KG1 (cell line): ENCODE results near the gene TNNT1.
"Not testable (repeated sequence)": the region's sequence is repeated elsewhere in the genome, so short reads cannot be mapped to it uniquely, and the experiment has no call there.

Experiments
- DNase-seq: peaks from one replicate; lab custom pipeline; 2025; lab: John Stamatoyannopoulos, UW

Gene TNNT1

DNA sequence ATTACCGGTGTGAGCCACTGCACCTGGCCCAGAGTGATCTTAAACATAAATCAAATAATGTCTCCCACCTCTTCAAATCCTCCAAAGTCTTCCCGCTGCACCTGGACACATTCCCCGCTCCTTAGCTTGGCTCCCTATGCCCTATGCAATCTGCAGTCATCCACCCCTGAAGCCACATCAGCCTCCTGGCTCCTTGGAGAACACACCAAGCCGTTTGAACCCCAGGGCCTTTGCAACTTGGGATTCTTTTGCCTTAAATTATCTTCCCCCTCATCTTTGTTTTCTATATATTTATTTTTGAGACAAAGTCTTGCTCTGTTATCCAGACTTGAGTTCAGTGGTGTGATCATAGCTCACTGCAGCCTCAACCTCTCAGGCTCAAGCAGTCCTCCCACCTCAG, 20.1 kb upstream of the TNNT1 start:
- no peak for DNase-seq

DNA sequence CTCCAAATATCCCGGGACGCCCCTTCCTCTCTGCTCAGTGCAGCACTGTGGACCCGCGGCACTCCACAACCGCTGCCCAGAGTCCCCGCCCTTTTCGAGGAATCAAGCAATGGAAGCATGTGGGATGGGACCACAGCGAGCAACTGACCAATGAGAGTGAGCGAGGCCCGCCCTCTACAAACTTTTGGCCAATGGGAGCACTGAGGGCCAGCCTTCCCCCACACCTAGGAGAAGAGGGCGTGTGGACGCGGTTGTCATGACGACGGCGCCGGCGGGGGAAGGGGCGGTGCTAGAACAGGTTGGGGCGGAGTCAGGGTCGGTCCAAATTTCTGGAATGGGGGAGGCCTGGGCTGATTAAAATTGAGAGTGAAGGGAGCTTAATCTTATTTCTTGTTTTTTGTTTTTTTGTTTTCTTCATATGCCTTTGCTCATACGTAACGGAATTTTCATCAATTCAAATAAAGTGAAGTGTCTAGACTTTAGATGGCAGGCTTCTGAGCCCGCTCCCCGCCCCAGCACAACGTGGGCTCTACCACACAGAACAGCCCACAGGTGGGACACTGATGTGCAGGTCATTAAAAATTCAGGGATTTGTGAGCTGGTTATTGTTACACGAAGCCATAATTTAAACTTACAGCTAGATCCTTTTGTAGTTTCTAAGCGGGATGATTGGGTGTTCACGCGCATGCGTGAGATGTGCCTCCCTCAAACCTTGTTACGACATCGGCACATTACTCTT, 17.7 kb upstream of the TNNT1 start, which contains the start of gene DNAAF3:
TSS of gene DNAAF3 (minus strand) at position 84 of the 739 bp plus-strand sequence. CDS start 200 bp downstream, outside the sequence.
- DNase-seq: peak; percentile 91

DNA sequence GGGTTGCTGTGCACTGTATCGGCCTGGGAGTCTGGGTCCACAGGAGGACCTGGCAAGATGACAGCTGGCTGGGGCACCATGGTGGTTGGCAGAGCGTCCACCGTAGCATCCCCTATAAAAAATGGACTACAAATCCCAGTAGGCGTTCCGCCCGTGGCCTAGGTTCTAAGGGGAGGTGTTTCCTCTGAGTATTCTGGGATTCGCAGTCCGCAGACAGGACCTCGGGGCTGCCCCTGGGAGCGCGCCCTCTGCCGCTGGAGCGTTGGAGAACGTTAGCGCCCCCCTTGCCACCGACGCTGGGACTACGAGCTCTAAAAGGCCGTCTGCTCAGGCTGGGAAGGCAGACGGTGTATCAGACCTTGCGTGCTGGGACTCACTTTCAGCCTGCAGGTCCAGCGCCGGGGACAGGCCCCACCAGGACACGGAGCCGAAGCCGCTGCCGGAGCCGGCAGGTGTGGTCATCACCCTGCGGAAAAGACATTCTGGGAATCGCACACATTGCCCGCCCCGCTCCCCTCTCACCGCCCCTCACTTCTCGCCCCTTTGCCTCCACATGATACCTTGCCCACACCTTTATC, 17.0 kb upstream of the TNNT1 start:
- DNase-seq: peak; percentile 86

DNA sequence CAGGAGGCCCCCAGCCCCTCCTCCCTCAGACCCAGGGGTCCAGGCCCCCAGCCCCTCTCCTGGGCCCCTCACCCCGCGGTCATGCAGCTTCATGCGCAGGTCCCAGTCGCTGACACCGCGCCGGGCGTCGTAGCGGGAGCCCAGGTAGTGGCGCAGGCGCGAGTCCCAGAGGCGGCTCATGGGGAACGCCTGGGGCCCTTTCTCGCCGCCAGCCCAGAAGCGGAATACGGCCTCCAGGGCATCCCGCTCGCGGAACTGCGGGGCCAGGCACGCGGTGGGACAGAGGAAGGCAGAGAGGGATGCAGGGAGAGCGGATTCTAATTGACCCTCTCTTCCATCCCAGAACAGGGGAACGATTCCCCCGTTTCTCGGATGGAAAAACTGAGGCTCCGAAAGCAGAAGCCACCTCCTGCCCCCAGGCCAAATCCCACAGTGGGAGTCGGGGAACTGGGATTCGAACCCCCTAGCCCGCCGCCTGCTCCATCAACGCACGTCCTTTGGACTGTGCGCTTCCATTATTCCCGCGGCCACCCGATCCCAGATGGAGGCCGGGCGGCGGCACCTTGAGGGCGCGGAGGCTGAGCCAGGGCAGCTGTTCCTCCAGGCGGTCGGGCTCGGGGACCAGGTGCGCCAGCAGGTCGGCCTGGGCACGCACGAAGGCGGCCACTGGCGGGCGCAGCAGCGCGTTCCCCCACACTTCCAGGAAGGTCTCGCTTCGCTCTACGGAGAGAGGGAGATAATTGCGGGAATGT, 12.7 kb upstream of the TNNT1 start:
- DNase-seq: no peak

DNA sequence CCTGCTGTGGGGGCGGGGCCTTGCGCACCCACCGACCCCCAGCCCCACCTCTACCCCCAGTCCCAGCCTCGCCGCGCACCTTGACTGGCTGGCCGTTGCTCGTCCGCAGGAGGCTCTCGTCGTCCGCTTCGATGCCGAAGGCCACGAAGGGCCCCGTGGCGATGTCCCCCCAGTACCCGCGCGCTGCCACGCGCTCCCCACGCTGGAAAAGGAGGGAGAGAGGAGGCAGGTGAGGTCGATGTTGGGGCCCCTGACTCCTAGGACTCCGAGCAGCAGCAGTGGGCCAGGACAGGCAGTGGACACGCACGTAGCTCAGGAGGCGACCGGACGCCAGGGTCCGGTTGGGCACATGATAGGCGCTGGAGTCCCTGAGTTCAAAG, 12.0 kb upstream of the TNNT1 start:
- no peak for DNase-seq

DNA sequence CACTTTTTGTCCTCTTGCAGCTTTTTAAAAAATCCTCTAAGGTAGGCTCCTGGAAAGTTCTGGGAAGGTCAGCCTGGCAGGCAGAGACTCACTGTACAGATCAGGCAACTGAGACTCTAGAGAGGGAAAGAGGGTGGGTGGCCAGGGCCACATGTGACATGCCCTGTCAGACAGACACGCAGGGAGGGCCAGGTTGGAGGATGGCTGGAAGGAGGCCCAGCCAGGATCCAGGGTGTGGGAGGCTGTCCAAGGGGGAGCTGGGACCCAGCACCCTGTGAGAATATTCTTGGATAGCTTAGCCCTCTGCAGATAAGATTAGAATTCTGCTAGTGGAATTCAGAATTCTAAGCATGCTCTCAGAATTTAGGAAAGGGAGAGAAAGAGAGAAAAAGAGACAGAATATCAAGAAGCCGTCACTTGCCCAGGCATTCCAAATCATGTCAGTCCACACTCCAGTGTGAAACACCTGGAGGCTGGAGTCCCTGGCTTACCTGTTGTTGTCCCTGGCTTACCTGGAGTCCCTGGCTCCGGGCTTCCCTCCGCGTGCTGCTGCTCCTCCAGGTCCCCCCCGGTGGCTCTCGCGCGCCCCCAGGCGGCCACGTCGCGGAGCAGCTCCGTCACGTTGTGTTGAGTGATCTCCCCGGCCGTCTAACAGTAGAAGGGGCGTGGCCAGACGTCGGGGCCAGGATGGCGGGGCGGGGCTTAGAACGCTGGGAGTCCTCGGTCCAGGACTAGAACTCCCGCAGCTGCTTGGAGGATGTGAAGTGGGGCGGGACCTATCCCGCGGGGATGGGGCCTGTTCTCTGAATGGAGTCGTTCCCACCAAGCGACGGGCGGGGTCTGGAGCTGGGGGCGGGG, 11.4 kb upstream of the TNNT1 start:
- peak; percentile 86 for DNase-seq

DNA sequence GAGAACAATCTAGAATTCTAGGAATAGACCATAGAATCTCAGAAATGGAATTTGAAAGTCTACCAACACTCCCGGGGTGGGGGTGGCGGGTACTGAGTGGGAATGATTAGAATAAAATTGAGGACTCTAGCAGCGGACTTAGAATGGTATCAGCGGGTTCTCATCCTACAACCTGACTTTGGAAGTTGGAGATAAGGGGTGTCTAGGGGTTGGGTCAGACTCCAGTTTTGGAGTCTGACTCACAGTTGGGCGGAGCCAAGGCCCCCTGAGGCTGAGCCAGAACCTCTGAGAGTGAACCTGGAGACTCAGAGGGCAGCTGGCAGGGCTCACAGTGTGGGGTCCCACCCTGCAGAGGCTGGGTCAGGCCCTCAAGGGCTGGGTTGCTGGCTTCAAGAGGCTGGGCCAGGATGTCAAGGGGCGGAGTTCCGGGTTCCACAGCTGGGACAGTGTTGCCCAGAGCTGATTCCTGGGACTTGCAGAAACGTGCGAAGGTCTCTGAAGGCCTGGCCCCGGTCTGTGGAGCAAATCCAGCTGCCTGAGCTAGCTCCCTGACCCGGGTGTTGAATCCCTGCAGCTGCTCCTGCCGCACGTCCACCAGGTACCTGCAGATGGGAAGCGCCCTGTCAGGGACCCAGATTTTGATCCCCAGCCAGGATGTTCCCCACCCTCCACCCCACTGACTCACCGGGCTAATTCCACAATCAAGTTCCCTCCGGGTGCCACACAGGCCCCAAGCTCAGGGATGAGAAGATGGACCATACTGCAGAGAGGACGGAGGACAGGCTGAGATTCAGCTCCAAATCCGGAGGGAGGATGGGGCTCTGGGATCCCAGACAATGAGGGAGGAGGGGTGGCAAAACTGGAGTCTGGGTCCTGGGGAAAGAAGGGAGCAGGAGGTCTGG, 10.1 kb upstream of the TNNT1 start:
- no peak for DNase-seq

DNA sequence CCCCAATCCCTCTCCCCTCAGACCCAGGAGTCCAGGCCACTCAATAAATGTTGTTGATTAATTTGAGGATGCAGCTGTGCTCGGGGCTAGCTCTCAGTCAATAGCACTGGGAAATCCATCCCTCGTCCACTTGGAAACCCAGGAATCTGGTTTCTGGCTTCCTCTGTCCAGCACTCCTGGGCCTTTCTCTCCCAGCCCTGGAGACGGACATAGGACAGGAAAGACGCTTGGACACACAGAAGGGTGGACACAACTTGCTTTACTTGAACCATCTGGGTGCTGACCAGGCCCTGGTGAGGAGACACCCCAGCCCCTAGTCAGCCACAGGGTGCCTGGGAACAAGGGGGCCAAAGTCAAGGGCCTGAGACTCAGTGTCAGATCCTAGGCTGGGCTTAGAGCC, 9.4 kb upstream of the TNNT1 start:
- DNase-seq: no peak

DNA sequence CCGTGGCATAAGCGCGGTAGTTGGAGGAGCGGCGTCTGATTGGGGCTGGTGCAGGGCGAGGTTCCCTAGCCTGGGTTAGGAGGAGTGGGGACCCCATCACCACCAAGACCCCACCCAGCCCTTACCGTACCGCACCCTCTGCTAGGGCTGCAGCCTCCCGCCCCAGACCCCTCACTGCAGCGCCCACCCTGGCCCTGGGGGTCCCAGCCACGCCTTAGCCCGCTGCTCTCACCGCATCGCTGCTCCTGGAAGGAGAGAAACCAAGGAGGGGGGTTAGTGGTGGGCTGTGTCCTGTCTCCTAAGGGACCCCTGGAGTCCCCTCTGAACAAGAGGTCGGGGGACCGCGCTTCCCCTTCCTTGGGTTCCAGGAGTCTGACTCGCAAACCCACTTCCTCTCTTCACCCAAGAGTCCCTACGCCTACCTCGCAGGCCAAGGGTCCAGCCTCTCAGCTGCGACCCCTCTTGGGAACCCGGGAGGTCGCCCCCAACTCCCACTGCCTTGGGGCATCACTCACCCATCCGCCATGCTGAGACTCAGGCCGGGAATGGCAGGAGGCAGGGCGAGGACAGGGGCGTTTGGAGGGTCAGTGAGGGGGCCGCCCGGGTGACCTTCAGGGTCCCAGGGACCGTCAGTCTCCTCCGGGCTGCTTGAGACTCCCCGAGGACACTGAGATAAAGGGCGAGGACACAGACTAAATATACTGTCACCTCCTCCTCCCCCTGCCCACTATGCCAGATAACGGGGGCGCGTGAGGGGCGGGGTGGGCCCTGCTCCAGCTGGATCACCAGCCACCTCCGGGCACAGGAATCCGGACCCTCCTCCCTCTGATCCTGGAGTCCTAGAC, 8.3 kb upstream of the TNNT1 start, which contains the start of gene TNNI3:
TSS of gene TNNI3 (minus strand) at position 669 of the 845 bp plus-strand sequence. CDS start at position 526, 143 bp downstream.
- DNase-seq: no peak

DNA sequence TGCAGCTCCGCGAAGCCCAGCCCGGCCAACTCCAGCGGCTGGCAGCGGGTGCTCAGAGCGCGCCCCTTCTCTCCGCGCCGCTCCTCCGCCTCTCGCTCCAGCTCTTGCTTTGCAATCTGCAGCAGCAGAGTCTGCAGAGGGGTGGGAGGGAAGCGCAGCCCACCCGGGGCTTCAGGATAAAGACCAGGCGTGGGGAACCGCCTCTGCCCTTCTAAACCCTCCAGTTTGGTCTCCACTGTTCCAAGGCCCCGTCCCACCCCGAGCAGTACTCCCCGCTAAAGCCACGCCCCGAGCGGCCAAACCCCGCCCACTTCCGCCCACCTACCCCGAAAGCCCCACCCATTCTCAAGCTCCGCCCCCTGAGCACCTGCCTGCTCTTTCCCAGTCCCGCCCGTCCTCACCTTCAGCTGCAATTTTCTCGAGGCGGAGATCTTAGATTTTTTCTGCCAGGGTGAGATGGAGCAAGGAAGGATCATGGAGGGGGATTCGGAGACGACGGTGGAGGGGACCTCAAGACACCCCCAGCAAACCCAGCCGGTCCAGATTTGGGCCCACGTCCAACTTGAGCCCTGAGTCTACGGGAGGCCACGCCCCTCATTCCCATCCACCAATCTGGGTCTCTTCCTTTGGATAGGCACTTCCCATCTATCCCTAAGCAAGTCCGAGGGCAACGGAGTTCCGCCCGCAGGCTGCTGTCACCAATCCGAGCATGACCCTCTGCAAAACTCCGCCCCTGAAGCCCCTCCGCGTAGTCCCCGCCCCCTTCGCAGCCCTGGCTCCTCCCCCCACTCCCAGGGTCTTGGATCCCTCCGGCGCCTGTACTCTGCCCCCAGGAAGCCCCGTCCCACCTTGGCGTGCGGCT, 7.4 kb upstream of the TNNT1 start:
- DNase-seq: no peak

DNA sequence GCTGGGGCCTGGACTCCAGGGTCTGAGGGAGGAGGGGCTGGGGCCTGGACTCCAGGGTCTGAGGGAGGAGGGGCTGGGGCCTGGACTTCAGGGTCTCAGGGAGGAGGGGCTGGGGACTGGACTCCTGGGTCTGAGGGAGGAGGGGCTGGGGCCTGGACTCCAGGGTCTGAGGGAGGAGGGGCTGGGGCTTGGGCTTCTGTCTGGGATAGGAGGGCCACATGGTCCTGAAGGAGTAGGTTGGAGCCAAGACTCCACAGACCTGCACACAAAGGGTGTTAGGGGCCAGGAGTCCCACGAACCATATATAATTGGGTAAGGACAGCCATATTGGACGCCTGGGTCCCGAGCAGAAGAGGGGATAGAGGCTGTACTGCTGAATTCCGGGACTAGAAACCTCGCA, 6.8 kb upstream of the TNNT1 start:
- not testable (repeated sequence) for DNase-seq

DNA sequence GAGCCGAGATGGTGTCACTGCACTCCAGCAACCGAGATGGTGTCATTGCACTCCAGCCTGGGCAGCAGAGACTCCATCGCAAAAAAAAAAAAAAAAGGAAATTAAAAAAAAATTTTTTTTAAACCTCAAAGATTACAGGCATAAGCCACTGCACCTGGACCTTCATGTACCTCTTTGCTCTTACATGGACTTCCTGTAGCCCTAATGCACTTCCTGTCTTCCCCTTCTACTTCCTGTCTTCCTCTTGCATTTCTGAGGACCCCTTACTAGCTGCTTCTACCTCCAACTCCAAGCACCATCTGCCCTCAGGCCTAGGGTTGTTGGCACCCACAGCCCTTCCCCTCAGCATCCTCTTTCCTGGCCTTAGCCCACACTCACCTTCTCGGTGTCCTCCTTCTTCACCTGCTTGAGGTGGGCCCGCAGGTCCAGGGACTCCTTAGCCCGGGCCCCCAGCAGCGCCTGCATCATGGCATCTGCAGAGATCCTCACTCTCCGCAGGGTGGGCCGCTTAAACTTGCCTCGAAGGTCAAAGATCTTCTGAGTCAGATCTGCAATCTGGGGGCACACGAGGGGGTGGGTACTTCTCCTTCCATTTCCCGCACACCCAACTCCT, 4.8 kb upstream of the TNNT1 start:
- DNase-seq: no peak

DNA sequence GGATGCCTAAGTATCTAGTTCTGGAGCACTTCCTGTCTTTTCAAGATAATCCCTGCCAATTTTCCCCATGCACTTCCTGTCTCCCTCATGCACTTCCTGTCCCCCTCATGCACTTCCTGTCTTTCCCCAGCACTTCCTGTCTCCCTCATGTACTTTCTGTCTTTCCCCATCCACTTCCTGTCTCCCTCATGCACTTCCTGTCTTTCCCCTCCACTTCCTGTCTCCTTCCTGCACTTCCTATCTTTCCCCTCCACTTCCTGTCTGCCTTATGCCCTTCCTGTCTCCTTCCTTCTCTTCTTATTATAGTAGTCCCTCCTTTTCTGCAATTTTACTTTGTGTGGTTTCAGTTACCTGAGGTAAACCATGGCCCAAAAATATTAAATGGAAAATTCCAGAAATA, 3.0 kb upstream of the TNNT1 start:
- no peak for DNase-seq

DNA sequence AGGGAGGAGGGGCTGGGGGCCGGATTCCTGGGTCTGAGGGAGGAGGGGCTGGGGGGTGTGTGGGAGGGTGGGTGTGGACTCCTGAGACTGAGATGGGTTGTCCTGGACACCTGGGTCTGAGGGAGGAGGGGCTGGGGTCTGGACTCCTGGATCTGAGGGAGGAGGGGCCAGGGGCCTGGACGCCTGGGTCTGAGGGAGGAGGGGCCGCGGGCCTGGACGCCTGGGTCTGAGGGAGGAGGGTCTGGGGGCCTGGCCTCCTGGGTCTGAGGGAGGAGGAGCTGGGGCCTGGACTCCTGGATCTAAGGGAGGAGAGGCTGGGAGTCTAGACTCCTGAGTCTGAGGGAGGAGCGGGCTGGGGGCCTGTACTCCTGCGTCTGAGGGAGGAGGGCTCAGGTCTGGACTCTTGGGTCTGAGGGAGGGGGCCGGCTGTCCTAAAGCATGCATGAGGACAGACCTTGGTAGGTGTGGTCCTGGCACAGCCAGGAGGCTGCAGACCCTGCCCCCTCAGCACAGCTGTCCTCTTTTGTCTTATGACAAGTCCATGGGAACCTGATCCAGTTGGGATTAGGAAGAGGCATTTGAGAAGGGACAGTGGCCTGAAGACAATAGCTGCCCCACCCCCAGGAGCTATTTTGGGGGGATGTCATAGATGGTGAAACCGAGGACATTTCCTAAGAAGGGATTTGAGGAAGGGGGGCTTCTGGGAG, 1.3 kb downstream of the TNNT1 start:
- DNase-seq: no peak

DNA sequence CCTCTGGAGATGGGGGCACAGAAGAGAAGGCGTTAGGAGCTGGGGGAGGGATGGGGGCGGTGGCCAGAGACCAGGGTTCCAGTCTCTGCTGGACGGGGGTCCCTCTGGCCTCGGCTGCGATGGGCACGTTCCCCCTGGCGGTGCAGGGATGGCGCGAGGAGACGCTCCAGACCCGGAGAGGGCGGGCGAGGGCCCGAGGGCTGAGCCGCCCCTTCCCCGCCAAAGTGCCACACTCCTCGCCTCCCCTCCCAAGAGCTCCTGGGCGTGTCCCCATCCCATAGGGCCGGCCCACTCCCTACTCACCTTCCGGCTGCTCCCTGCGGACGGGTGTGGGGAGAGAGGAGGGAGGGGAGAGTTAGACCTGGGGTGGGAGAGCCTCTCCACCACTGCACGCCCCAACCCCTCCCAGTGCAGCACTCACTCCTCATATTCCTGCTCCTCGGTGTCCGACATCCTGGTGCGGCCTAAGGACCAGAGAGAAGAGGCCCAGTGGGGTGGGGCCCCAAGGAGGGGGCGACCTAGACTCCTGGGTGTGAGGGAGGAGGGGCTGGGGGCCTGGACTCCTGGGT, 2.2 kb downstream of the TNNT1 start:
- no peak for DNase-seq

DNA sequence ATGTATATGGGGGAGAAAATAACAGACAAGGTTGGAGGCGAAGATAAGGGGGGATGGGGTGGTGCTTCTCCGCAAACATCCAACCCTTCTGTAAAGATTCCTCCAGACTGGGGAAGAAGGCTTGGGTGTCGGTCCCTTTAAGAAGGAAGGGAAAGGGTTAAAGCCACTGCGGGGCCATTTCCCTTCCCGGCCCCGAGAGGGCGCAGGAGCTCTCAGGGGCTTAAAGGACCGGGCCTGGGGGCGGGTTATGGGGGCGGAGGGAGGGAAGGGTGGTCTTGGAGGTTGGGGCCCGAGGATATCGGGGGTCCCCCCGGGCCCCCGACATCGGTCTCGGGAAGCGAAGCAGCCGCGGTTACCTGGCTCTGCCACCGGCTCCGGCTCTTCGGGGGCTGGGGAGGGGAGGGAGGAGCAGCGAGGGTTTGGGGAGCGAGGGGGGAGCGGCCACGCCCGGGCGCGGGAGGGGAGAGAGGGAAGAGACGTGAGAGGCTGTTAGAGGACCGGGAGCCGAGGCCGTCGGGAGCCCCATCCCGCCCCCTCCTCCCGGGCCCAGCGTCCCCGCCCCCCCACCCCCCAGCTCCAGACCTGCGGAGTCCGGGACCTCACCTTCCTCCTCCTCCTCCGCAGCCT, 2.8 kb downstream of the TNNT1 start:
- peak; percentile 24 for DNase-seq

DNA sequence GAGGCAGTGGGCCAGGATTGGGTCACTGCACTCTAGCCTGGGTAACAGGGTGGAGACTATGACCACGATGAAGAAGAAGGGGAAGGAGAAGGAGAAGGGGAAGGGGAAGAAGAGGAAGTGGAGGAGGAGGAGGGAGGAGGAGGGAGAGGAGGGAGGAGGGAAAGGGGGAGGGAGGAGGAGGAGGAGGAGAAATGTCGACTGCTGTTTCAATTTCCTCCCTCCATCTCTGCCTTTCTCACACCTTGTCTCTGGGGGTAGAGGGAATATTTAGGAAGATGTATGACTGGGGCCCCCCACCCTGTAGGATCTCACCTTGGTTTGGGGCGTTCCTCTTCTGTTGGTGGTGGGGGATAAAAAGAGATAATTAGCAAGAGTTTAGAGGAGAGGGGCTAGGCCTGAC, 3.8 kb downstream of the TNNT1 start:
- no peak for DNase-seq
